ENCODE data around the gene SLC10A2.

DNA sequence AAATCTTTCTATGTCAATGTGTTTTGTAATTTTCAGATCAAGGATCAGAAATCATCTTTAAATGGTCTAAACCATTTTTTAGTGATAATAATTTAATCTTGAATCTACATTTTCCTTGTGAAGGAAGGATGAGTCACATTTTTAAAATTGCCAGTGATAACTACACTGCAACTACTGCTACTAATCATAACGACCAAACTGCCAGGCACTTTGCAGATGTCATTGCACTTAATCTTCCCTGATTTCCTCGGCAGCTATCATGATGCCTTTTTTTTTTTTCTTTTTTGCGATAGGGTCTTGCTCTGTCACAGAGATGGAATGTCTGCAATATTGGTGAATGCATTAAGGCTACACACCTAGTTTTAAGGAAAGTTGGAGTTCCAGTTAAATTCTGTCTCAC is 41.4 kb upstream of the SLC10A2 start:
- TF ChIP-seq ZNF274 (IDR thresholded peaks at IDR 0.05; ENCODE audit: low read depth, low read length) (no peak), SUZ12 (IDR thresholded peaks at IDR 0.05; ENCODE audit: extremely low read depth, insufficient read depth, insufficient read length) (no peak), YY1 (IDR thresholded peaks at IDR 0.05; ENCODE audit: insufficient read depth, insufficient read length) (no peak)

Measured in NT2/D1 (cell line).